Brain microvascular endothelial cell (primary cell): Measurements from ENCODE around the gene SPRYD7.

Source experiments
- DNase-seq: peaks from one replicate; pipeline ENCODE4 v3.0.0-alpha.2; 2020
- H3K27ac ChIP-seq: fragments of 250-450 bp; sonication (Bioruptor Pico); 2 replicates; pipeline ENCODE4 v1.5.1; 2020; ENCODE audit warnings: mild to moderate bottlenecking, moderate library complexity
- H3K27me3 ChIP-seq: fragments of 250-450 bp; sonication (Bioruptor Pico); replicated peaks from 2 replicates; pipeline ENCODE4 v1.5.1; 2020; ENCODE audit warnings: mild to moderate bottlenecking
- H3K36me3 ChIP-seq: fragments of 250-450 bp; sonication (Bioruptor Pico); replicated peaks from 2 replicates; pipeline ENCODE4 v1.5.1; 2020; ENCODE audit warnings: mild to moderate bottlenecking
- H3K4me3 ChIP-seq: 2 replicates; pipeline ENCODE4 v1.5.1; 2011; ENCODE audit warnings: low read depth, mild to moderate bottlenecking, control low read depth, low read length, moderate library complexity
- CTCF ChIP-seq: IDR thresholded peaks from 2 replicates; pipeline ENCODE4 v1.5.1; 2011; ENCODE audit warnings: low read depth, mild to moderate bottlenecking, moderate library complexity, low read length, control low read depth, inconsistent platforms; ENCODE audit errors: missing control alignments
- in situ Hi-C: cut with HindIII; loops from 2 replicates; pipeline ENCODE4 v1.10.0; 2017; ENCODE audit warnings: low sequenced_read_pairs, low pct_ligation_motif_present

SPRYD7 gene

DNA sequence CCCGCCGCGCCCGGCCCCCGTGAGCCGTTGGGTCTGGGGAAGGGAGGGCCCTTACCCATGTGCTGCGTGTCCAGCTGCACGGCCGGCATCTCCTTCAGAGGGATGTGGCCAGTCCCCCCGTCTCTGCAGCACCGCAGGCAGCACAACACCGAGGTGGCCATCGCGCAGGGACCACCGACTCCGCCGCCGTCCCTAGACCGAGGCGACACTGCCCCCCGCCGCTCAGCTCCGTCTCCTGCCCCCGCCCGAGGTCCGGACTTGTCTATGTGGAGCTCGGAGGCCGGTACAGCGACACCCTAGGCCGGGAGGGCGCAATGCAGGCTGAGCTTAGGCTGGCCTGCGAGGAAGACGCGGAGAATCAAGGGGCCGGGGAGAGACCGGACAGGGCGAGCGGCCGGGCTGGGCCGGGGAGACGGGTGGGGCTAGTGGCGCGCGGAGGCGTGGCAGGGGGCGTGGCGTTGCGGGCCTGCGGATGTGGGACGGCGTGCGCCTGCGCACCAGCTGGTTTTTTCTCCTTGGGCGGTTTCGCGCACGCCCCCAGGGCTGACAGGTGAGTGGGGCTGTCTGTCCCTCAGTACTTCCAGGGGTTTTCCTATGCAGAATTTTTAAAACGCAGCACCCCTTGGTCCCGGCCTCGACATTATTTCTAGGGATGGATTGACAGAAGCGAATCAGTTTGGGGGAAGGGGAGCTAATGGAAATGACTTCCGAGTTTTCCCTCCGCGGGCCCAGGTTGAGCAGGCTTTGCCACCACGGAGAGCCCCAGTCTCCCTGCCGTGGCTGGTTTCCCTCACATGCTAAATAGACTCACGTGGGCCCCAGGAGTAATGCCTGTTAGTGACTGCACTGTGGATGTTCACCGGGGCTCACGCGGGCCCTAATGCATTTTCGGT lies at the start of gene SPRYD7:
SPRYD7 (minus strand) TSS at position 266 of the 893 bp plus-strand sequence; CDS start at position 161, 105 bp downstream.
- Histone ChIP-seq H3K27ac (peak within 1 kb of the TSS; percentile 77), H3K36me3 (no peaks in the 10 kb centered on the region), H3K27me3 (no peaks in the 10 kb centered on the region), H3K4me3 (peak within 1 kb of the TSS; percentile 90)
- peak; percentile 98 for DNase-seq
- peak; percentile 92 for TF ChIP-seq CTCF
- in situ Hi-C loops = no loop called here

- no peaks in the 10 kb centered on the region for H3K36me3 ChIP-seq
- TF ChIP-seq CTCF = no peak
- no peak overlapping the region for H3K27ac ChIP-seq
- H3K27me3 ChIP-seq = no peaks in the 10 kb centered on the region
- no peak overlapping the region for H3K4me3 ChIP-seq
- in situ Hi-C loops = no loop called here
- no peak for DNase-seq
Measured at GRCh38 chr13:49985129-49985528, 49.0 kb upstream of the SPRYD7 start.

- no peaks in the 10 kb centered on the region for H3K36me3 ChIP-seq
- no peaks in the 10 kb centered on the region for H3K27me3 ChIP-seq
- DNase-seq = no peak
- in situ Hi-C loops = no loop called here
- TF ChIP-seq CTCF = no peak
- H3K27ac ChIP-seq = no peak overlapping the region
- no peak overlapping the region for H3K4me3 ChIP-seq
Measured at GRCh38 chr13:49980266-49980665, 44.1 kb upstream of the SPRYD7 start.

DNA sequence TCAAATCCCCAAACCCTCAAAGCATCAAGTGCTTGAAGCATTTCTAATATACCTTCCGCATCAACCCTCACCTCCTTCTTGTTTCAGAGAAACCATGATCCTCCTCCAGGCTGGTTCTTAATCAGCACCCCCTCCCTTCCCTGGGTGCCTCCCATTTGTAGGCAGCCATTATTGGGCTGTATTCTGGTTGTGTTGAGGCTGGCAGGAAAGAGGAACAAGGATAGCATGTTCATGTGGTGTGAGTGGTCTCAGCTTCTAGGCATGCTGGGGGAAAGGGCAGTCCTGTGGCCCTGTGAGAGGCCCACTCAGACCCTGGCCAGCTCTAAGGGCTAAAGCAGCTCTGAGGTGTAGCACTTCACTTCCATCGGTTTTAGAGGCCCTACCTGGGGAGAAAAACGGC lies 41.9 kb upstream of the SPRYD7 start:
- in situ Hi-C loops = no loop called here
- TF ChIP-seq CTCF = no peak
- no peak for DNase-seq
- H3K27me3 ChIP-seq = no peaks in the 10 kb centered on the region
- no peak overlapping the region for H3K27ac ChIP-seq
- H3K36me3 ChIP-seq = no peaks in the 10 kb centered on the region
- no peak overlapping the region for H3K4me3 ChIP-seq

DNA sequence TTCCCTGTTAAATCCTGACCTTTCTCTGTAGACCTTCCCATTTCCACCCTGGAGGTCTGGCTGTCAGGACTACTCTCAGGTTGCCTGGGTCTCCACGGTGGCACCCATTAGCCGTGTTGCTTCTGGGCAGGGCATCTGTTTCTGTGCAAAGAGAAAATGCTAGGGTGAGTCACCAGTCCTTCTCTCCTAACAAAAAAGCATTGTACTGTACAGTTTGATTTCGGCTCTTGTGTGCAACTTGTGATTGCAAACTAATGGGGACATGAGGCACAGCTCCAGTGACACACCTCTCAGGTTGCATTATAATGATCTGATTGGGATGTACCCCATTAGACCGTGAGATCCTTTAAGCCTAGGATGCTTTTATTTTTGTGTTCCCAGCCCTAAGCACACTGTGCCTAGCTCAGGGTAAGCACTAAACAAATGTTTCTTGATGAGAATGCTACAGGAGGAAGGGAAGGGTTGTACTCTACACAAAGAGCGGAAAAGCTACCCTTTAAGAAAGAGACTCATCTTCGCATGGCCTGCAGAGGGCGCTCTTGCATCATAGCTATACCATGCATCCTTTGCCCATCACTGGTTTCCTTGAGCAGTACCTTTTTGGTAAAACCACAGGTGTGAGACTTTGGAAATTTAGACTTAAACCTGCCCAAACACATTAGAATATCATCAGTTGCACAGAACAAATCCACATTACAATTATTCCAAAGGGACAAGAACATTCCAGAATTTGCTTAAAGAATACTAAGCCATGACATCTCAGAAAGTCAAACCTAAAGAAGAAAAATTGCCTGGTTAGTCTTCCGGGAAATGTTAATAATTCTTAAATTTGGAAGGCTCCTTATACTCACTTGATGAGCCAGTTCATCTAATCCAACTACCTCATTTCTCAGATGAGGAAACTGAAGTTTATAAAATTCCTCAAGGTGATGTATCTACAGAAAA lies 40.4 kb upstream of the SPRYD7 start:
- in situ Hi-C loops = no loop called here
- Histone ChIP-seq H3K27ac (no peak overlapping the region), H3K36me3 (no peaks in the 10 kb centered on the region), H3K4me3 (no peak overlapping the region), H3K27me3 (no peaks in the 10 kb centered on the region)
- peak; percentile 40 for DNase-seq
- peak; percentile 92 for TF ChIP-seq CTCF
